CD4-positive, alpha-beta T cell treated with Interleukin-4 for 1 hour (primary cell): ENCODE results near the gene FH.

ENCODE experiments used
- DNase-seq, 2 donors: peaks; one replicate each; pipeline ENCODE4 v3.0.0-alpha.2; 2020 to 2022

FH gene

DNA sequence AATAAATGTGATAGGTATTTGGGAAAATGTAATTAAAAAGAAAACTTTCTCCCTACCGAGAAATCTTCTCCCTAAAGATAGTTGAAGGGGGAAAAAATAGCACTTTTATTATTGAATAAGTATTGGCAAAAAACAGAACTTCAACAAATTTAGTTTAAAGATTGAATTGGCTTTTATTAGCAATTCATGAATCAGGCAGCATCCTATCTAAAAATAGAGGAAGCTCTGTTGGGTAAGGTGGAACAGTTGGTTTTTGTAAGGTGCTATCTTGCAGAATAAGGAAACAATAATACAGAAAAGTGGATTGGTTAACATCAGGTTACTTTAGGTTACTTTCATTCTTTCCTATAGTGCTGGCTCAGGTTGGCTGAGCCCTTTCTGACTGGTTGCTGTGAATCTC lies 62.8 kb downstream of the FH start:
- no peak for DNase-seq

DNA sequence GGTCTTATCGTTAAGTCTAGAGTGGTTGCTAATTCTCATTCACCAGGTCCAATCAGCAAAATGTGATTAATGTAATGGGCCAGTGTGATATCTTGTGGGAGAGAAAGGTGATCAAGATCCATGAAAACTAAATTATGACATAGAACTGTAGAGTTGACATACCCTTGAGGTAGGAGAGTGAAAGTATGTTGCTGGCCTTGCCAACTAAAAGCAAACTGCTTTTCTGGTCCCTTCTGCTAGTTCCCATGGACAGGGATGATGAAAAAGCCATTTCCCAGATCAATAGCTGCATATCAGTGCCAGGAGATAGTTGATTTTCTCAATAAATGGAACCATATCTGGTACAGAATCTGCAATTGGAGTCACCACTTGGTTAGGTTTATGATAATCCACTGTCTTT lies 65.8 kb downstream of the FH start:
- DNase-seq = no peak

DNA sequence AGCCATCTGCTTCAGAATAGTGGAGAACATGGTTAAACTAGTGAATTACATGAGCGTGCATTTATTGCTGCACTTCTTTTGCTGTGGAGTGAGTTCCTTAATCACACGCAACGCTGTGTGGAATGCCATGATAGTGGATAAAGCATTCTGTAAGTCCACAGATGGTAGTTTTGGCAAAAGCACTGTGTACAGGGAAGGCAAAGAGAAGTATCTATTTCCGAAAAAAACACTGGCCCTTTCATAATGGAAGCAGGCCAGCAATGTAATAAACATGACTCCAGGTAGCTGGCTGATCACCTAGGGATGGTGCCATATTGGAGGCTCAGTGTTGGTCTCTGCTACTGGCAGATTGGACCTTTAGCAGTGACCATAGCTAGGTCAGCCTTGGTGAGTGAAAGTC lies 67.6 kb downstream of the FH start:
- DNase-seq = no peak
